Stimulated activated CD4-positive, alpha-beta T cell treated with anti-CD3 and anti-CD28 coated beads, Interleukin-4, amount 100 ng/mL, for 4 hours (primary cell): ENCODE results near the gene GABRA4.

Experiments used
- DNase-seq, 2 experiments: peaks; one replicate each; pipeline ENCODE4 v3.0.0-alpha.2; 2020

GABRA4 gene

DNA sequence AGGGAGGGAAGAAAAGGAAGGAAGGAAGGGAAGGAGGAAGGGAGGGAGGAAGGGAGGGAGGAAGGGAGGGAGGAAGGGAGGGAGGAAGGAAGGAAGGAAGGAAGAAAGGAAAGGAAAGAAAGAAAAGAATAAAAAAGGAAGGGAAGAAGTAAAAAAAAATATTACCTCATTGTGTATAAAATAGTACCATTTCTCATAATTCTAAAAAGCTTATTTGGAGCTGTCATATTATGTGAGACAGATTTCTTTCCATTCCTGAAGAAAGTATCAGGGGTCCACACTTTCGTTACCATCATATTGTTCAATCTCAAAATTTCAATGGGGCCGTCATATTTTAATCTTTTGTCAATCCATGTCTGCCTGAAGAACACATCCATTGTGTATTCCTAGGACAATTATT lies 16.1 kb downstream of the GABRA4 start:
- no peak for DNase-seq

DNA sequence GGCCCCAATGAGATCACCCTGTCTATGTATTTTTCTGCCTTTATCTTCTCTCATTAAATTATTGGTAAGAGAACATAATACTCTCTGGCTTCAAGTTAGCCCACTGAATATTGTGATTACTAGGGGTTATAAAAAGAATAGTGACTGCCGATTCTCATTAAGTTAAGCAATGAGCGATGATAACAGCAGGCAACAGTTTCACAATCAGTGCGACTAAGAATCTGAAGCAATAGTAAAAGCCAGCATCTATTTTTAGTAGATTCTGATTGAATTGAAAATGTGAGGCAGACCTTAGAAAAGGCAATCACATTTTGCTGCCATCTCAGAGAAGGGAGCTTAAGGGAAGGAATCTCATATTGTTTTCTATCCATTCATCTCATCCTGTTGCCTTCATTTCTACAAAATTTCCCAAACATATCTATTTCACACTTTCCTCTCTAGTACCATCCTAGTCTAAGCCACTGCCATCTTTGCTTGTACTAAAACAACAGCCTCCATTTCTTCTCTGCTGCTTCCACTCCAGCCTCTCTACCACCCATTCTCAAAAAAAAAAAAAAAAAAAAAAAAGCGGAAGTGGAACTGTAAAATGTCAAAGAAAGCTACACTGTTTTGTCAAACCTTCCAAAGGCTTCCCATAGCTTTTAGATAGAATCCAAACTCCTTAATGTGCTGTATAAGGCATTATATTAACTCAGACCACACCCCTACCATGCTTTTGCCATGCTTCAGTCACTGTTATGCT lies 17.4 kb downstream of the GABRA4 start:
- no peak for DNase-seq

DNA sequence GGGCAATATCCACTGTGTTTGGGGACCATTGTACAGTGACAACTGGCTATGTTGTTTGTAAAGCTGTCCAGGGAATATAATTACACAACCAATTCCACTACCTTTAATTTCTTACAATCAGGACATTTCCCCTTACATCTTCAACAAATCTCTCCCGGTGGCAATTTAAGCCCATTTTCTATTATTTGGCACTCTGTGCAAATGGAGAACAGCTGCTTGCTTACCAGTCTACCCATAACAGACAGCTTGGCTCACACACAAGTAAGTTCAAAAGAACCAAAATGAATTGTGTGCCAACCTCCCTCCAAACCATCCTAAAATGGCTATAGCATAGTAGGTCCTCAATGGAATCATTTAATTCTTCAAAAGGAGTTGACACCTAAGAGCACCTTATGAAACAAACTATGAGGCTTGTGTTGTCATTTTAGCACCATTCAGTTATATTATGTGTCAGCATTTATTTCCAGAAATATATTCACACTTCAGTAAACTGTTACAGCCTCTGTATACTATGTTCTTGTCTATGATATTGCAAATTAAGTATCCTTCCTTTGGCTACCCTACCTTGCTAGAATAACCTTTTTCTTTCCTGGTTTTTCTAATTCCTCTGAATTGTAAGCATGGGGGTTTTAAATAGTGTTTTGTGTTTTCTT lies 18.4 kb downstream of the GABRA4 start:
- DNase-seq: no peak

DNA sequence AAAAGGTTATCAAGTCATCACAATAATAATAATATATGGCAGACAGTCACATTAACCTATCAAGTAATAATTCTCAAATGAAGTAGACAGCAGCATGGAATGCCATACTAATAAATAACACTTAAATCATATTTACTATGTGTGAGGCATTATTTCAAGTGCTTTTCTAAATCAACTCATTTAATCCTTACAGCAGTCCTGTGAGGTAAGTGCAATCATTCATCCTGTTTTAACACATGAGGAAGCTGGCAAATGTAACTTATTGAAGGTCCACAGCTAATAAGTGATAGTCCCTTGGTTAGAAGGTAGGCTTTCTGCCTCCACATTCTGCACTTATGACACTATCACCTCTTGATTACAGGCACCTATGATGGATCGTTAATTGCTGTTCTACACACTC lies 24.5 kb downstream of the GABRA4 start:
- no peak for DNase-seq

DNA sequence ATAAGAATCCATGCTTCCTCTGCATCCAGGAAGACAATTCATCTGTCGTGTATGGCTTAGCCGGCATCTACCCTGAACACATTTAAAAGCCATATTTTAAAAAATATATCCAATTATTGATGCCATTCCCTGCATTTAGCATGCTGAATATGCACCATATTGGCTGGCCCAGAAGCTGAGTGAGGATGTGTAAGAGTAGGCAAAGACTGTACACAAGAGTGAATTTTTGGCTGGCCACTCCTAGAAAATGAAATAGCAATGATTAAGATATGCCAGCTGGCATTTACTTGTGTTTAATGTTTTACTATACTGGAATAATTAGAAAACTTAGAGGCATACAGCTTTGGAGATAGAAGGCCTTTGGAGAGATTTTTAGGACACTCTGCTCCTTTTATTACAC lies 25.8 kb downstream of the GABRA4 start:
- DNase-seq: no peak

DNA sequence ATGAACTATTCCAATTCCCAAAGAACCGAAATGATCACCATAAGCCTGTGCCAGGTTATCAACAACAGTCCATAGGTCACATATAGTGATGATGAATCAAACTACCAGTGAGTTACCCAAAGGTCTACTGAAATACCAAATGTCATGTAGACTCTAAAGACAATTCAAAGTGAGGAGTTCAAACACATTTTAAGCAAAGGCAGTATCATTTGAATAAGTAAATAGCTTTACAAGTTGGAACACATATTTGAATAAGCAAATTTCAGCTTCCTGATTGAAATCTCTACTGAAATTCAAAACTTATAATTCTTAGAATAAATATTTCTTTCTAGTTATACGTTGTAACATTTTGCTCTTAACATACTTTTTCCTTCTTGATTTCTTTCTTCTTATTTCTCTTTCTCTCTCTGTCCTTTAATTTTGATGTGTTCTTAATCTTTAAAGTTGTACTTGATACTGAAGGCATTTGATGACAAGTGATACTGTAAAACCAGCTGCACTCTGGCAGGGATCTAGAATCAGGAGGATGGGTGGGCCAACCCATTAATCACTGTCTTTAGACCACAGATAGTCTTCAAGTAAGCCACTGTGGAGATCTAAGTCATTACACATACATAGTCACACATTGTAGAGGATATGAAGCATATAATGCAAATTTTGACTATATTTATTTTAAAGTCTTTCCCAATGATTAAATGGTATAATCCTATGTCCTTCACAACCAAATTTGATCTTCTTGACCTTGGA lies 34.5 kb downstream of the GABRA4 start:
- DNase-seq: no peak

DNA sequence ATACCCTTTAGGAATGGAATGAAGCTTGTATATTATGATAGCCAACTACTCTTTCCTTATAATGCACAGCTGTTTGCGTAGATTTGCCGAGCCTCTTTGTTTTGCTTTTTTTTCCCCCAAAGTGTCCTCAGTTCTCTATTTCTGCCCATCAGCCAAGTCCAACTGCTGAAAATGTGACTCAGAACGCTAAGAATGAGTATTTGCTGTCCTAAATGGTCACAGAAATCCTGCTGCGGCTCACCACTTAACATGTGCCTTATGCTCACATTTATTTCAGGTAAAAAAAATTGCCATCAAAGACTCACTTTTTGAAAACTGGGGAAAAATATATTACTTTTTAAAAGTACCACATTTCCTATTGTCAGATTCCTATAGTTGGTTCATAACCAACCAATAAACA lies 36.9 kb downstream of the GABRA4 start:
- no peak for DNase-seq

DNA sequence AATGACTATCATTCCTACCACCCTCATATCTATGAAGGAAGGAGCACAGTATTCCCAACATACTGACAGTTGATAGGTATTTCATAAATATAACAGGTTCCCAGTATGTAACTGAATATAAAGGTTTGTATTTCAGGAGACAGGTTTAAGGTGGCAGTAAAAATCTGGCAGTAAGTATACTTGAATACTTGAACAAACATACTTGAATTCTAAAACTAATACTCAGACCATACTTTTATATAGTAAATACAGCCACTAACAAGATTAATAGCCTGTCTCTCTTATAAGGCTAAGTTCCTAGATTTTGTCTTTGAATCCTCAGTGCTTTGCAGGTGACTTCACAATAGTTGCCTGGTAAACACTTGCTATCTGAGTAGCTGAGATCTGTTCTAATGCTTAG lies 37.8 kb downstream of the GABRA4 start:
- DNase-seq: no peak

DNA sequence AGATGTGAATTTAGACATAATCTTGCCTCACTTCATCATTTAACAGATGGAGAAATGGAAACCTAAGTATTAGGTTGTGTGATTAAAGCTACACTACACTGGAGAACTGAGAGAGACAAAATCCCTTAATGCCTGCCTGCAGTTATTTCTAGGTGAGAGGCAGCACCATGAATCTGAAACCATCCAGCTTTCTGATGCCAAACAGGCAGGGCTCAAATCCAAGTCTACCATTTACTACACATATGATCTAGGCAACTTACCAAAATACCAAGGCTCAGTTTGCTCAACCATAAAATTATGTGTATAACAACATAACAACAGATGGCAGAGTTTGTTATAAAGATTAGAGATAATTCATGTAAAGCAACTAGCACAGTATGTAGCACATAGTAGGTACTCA lies 38.7 kb downstream of the GABRA4 start:
- DNase-seq: no peak

DNA sequence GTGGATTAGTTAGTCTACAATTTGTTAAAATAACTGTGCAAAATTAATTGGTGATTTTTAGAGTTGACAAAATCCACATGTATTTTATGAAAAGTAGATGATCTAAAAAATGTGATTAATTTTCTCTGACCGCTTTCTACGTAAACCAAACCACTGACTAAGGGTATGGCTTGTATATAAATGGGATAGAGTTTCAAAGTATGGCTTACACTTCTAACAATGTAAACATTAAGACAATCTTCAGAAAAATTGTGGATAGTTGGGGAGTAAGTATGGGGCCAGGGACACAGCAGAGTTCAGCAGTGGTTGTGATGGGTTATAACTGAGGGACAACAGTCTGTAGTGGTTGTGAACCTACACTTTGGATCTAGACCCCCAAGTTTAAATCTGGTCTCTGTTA lies 39.8 kb downstream of the GABRA4 start:
- no peak for DNase-seq

DNA sequence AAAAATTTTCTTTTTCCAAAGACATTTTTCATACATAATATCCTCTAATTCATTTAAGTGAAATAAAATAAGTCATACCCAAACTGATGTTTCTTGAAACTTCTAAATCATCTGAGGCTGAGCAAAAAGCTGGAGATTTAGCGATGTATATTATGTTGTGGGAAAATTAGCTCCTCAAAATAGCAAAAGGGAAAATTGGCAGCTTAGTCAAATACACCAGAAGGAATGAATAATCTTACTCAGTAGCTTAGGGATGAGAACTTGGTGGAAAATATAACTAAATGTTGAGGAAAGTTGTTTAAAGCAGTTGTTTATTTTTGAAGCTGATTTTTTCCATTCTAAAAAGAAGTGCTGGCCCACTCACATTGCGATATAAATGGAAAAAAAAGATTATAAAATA lies 40.9 kb downstream of the GABRA4 start:
- no peak for DNase-seq

DNA sequence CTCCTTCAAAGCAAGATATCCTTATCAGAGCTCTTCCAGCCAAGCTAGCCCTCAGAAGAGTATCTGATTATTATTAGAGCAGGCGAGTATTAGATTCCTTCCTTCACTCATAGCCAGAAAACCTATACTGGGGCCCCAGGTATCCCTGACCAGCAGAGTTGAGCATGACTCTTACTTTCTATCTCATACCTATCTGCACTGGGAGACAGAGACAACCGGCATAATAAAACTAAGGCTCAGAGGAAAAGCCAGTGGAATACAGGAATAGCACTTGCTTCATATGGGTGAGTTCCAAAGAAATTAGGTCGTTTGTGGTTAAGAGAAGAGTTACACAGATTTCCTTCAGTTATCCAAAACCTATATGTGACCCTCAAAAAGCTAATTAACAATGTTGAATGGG lies 42.6 kb downstream of the GABRA4 start:
- no peak for DNase-seq

DNA sequence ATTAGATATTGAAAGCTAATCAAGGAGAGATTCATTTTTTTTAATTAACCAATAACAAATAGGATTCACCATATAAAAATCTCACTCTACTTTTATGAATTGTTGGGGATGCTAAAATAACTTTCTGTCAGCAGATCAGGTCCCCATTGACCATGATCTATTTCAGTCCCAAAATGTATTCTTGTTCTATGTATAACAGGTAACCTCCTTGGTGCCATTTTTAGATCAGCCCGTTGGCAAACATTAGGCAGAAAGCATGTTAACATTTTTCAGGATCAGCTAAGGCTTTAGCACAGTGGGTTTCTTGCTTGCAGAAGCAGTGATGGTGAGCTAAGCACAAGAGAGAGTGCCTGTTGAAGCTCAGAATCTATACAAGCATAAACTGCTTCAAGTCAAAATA lies 43.6 kb downstream of the GABRA4 start:
- DNase-seq: no peak

DNA sequence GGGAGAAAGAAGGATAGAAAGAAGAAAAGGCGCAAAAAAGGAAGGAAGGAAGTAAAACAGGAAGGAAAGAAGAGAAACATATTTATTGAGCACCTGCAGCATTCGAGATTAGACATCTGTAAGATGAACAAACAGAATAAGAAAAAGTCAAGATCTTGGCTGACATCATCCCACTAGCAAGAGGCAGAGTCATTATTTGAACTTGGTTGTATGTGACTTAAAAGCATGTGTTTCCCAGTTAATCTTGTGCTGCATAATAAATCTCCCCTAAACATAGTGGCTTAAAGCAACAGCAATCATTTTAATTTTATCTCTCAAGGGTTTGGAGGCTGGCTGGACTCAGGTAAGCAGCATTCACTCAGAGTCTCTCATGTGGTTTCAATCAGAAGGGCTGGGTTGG lies 45.8 kb downstream of the GABRA4 start:
- no peak for DNase-seq

DNA sequence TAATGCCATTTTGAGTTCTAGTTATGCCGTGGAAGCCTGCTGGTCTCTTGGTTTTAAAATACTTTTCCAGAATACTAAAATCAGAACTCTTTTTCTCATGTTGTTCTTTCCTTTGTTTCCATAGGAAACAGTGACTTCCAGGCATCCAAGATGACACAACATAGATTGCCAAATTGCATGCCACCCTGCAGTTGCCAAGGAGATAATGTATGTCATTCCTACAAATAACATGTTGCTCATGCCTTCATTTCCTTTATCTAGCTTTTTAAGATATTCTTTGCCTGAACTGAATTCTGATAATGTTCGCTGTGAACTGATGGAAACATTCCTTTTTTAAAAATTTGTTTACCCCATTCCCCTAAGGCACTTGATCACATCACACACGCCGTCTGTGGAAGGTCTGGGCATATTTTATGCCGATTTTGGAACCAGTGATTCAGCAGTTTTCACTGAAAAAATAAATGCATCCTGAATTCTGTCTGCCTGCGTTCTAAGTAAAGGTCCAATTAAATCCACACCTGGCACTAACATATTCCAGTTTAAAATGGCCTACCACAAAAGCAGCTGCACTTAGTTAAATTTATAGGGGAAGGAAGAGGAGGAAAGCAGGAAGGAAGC lies 46.4 kb downstream of the GABRA4 start:
- DNase-seq: no peak

DNA sequence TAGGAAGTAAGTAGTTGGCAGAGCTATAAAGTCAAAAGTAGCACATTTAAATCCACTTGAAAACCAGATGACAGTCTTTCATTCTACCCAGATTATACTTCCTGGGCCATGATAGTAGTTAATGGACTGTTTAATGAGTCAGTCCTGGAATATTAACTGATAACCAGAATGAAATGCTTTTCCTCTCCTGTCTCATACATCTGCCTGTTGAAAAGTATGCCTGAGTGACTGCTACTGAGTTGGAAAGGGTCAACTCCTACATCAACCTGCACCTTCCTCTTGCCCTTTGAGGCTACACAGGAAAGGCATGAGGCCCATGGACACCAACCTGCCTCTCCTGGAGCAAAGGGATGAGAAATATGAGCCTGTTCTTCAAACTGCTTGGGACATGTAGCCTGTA lies 48.3 kb downstream of the GABRA4 start:
- DNase-seq: no peak

DNA sequence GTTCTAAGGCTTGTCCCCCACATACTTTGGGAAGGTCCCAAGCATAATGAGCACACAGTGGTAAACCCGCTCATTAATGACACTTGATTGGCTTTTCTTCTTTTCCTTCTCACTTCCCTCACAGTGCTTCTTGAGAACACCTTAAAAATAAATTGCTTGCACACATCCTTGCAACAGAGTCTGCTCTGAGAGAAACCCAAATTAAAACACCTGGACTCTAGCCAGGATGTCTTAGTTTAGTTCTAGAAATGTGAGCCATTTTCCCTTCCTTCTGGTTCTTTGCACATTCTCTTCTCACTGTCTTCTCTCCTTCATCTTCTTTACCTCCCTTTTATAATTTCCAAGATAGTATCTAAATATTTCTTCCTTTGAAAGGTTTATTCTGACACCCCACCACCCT lies 49.0 kb downstream of the GABRA4 start:
- DNase-seq: no peak

DNA sequence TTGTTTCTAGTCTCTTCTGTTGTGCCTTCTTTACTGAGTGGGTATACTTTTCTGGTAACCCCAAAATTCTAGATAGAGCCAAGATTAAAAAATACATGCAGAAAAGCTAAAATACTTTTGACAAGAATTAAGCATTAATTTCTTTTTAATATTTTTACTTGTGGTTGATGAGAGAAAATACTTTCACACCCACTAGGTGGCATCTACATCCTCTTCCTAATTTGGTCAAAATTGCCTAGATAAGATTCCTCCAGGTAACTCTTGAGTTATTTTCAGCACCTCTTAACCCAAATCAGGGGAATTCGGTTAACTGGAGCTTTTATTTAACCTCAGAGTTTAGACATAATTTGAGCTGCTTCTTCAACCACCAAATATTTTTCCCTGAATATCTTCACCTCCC lies 55.9 kb downstream of the GABRA4 start:
- no peak for DNase-seq

DNA sequence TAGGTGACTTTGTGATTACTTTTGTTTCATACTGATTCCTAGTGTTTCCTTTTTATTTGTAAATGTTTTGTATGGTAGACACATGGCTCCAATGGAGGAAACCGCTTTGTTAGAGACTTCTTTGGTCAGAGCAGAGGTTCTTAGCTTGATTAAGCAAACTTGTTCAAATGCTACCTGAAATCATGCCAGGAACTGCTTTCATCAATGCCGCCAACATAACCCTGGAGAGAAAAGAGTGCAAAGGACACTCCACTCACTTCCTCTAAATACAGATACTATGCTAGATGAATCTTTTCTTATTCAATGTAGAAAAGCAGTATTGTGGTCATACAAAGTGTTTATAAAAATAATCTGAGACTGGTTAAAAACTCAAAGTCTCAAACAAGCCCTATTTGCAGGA lies 58.7 kb downstream of the GABRA4 start:
- DNase-seq: no peak

DNA sequence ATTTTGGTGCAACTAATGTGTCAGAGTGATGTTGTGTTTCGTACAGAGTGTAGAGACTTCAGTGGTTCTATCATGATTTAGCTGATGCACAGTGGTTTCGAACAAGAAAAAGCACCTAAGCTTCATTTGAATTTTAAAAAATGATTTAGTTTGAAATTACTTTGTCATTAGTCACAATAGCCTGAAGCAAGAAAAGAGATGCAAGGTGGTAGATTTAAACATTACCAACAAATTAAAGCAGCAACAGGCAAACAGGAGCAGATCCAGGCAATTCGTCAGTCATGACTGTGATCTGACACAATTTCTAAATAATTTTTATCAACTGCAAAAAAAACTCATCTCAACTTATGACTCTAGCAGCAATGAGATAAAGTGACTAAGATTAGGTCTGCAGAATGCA lies 59.7 kb downstream of the GABRA4 start:
- no peak for DNase-seq

DNA sequence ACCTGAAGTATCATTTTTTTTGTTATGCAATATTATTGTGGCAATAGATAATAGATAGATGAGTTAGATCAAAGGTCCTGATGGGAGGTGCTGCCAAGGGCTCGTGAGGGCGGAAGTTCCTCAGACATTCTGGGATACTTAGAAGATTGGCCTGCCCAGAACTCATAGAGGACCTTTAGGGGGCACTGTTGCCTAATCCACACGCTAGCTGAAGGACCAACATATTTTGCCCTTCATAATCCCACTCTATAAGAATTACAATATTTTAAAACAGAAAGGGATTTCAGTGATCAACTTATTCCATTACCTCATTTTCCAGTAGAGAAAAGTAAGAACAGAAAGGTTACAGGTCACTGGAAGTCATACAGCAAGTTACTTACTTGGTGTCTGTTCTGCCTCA lies 61.4 kb downstream of the GABRA4 start:
- no peak for DNase-seq

DNA sequence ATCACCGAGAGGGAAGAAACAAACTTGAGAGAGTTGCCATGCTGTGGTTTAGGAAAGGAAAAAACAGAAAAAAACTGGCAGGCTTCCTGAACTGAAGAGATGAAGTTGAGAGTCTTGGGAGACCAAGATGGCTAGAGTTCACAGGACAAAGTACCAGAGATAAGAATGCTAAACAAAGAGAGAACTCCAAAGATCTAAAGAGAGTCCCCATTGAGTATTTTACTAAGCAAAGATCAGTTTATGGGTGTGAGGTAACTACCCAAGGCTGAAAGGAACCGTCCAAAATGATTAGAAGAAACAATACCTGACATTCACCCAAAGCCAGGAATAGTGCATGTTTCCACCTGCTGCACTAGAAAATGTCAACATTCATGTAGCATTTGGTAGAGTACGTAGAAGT lies 62.5 kb downstream of the GABRA4 start:
- DNase-seq: no peak

DNA sequence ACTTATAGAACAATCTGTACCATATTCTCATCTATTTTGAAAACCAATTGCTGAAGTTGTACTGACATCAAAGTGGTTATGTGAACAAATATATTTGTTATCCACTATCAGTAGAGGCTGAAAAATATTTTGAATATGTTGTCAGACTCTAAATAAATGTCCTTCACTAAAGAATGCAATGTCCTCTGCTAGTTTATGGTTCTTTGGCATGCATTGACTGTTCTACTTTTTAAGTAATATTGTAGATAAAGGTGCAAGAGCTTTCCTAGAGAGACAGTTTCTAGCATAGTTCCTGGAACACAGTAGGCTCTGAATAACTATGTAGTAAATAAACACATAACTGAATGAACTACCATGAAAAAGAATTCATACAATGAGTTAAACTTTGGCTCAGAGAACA lies 66.2 kb downstream of the GABRA4 start:
- DNase-seq: no peak
